ENCODE measurements around the gene PTPRK. TPM values are rescaled to one million over a fixed set of nuclear protein-coding genes. Genes with fewer than 3 reads are reported as not detected.

Gene PTPRK
- total RNA-seq, 2 donors from 2014 or later, result 33.7 to 36.0 TPM

DNA sequence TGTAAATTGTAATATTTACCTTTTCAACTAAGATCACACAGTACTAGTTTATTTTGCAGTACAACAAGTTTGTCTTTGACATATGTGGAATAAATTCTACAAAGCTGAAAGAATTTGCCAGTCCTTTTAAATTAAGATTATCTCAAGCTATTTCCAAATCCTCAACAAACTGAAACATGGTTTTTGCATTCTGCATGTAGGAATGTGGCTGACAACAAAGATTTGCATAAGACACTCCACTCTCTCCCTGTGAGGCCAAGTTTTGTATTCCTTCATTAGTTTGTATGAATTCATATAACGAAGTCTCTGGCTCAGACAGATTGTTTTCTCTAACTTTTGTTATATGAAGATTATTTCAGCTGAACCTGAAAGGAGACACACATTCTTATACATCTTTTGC lies 495.4 kb downstream of the PTPRK start:
- H3K4me1 ChIP-seq (ENCODE audit: control insufficient read depth in 1 of 2, low read depth in 2 of 2), result no peaks in the 10 kb centered on the region
- H3K36me3 ChIP-seq, result no peaks in the 10 kb centered on the region
- TF ChIP-seq, protein P1, sequence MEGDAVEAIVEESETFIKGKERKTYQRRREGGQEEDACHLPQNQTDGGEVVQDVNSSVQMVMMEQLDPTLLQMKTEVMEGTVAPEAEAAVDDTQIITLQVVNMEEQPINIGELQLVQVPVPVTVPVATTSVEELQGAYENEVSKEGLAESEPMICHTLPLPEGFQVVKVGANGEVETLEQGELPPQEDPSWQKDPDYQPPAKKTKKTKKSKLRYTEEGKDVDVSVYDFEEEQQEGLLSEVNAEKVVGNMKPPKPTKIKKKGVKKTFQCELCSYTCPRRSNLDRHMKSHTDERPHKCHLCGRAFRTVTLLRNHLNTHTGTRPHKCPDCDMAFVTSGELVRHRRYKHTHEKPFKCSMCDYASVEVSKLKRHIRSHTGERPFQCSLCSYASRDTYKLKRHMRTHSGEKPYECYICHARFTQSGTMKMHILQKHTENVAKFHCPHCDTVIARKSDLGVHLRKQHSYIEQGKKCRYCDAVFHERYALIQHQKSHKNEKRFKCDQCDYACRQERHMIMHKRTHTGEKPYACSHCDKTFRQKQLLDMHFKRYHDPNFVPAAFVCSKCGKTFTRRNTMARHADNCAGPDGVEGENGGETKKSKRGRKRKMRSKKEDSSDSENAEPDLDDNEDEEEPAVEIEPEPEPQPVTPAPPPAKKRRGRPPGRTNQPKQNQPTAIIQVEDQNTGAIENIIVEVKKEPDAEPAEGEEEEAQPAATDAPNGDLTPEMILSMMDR (IDR thresholded peaks at IDR 0.05), result no peak
- no peaks in the 10 kb centered on the region for H3K9me3 ChIP-seq
- DNase-seq (ENCODE audit: low spot score) (no peak), ATAC-seq (ENCODE audit: insufficient number of reproducible peaks, low FRiP score, low read depth) (no peak)
- H3K27ac ChIP-seq, result no peak overlapping the region
- no peaks in the 10 kb centered on the region for H3K27me3 ChIP-seq (replicated peaks; ENCODE audit: insufficient read depth)
- no peak overlapping the region for H3K4me3 ChIP-seq

DNA sequence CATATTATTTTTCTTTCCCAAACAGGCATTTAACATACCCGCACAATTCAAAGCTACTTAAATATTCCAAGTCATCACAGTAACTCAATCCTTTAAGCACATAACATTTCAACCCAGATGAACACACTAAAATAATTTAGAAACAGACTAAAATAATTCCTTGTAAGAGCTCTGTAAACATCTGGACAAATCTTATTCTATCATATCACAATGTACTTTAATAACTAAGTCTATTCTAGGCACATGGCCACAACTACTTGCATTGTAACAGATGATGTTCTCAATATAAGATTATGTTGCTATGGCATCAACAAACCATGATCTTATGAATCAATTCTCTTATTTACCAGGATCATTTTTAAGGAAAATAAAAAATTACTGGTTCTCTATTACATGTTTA lies 496.4 kb downstream of the PTPRK start:
- Histone ChIP-seq H3K4me3 (no peak overlapping the region), H3K9me3 (no peaks in the 10 kb centered on the region), H3K4me1 (ENCODE audit: control insufficient read depth in 1 of 2, low read depth in 2 of 2) (peaks cover 0 to 7% of the 10 kb centered on the region in 2 donors), H3K36me3 (no peaks in the 10 kb centered on the region), H3K27ac (no peak overlapping the region), H3K27me3 (replicated peaks; ENCODE audit: insufficient read depth) (no peaks in the 10 kb centered on the region)
- ATAC-seq (ENCODE audit: insufficient number of reproducible peaks, low FRiP score, low read depth), result no peak
- DNase-seq (ENCODE audit: low spot score), result no peak
- TF ChIP-seq, protein P1 (IDR thresholded peaks at IDR 0.05), result no peak

DNA sequence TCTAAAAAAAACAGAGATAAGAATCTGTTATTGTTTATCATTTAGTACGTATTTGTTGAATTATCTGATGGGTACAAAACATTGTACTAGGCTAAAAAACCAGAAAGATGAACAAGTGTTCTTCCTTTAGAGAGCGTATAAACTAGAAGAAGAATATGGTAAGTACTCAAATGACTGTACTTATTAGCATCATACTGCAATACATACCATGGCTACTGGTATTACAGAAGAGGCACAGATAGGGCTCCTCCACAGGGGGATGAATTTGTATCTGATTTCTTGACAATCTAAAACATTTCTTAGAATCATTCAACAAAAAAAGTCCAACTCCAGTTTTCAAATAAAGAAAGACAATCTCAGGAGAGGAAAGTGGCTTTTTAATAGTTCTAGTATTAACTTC lies 501.6 kb downstream of the PTPRK start:
- ATAC-seq (ENCODE audit: insufficient number of reproducible peaks, low FRiP score, low read depth), result no peak
- Histone ChIP-seq H3K4me3 (no peak overlapping the region), H3K9me3 (no peaks in the 10 kb centered on the region), H3K27me3 (replicated peaks; ENCODE audit: insufficient read depth) (no peaks in the 10 kb centered on the region), H3K36me3 (no peaks in the 10 kb centered on the region), H3K4me1 (ENCODE audit: control insufficient read depth in 1 of 2, low read depth in 2 of 2) (peaks cover 0 to 7% of the 10 kb centered on the region in 2 donors), H3K27ac (no peak overlapping the region)
- no peak for DNase-seq (ENCODE audit: low spot score)
- TF ChIP-seq, protein P1 (IDR thresholded peaks at IDR 0.05), result no peak

DNA sequence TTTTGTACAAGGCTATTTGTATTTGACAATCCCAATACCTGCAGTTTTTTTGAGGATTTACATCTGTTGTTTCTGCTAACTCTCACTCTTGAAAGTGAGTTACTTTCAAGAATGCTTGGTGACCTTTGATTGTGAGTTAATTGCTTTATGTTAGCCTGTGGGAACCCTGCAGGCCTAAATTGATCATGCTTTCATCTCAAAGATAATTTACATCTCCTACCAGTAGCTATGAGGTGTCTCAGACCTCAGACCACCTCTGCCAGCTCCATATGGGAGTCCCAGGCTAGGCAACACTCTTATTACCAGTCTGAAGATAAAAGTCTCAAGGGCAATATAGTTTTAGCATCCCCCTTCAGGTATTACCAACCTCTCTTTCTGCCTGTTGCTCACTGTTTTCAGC lies 503.1 kb downstream of the PTPRK start:
- no peak for DNase-seq (ENCODE audit: low spot score)
- no peak overlapping the region for H3K27ac ChIP-seq
- no peak for ATAC-seq (ENCODE audit: insufficient number of reproducible peaks, low FRiP score, low read depth)
- H3K9me3 ChIP-seq, result no peaks in the 10 kb centered on the region
- H3K4me1 ChIP-seq (ENCODE audit: control insufficient read depth in 1 of 2, low read depth in 2 of 2), result peaks cover 0 to 7% of the 10 kb centered on the region in 2 donors
- H3K4me3 ChIP-seq, result no peak overlapping the region
- no peaks in the 10 kb centered on the region for H3K36me3 ChIP-seq
- no peaks in the 10 kb centered on the region for H3K27me3 ChIP-seq (replicated peaks; ENCODE audit: insufficient read depth)
- TF ChIP-seq, protein P1 (IDR thresholded peaks at IDR 0.05), result no peak

DNA sequence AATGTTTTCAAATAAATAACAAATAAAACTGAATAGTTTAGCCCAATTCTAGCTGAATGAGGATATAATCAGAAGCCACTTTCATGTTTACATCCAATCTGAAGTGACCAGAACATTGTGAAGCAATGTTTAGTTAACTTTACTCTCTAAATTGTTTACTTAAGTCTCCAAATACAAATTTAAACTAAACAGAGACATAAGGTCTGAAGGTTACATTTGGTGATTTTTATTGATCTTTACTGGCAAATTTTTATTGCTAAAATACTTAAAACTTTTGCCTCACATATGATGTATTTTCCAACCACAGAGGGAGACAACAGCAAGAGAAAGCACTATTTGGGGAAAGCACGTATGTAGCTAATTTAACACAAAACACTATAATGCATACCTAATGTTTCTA lies 512.7 kb downstream of the PTPRK start:
- Histone ChIP-seq H3K36me3 (no peaks in the 10 kb centered on the region), H3K27me3 (replicated peaks; ENCODE audit: insufficient read depth) (no peaks in the 10 kb centered on the region), H3K27ac (no peak overlapping the region), H3K4me3 (no peak overlapping the region), H3K4me1 (ENCODE audit: control insufficient read depth in 1 of 2, low read depth in 2 of 2) (no peaks in the 10 kb centered on the region), H3K9me3 (no peaks in the 10 kb centered on the region)
- ATAC-seq (ENCODE audit: insufficient number of reproducible peaks, low FRiP score, low read depth), result no peak
- TF ChIP-seq, protein P1 (IDR thresholded peaks at IDR 0.05), result no peak
- DNase-seq (ENCODE audit: low spot score), result no peak

All from thoracic aorta (tissue), 2 donors.